Panc1 (cell line): Measurements from ENCODE around the gene DMRT3. TPM values are rescaled to one million over a fixed set of nuclear protein-coding genes. Genes with fewer than 3 reads are reported as not detected.

Experiments
- ATAC-seq: fragments of 200-7000 bp; cut with Tn5 transposase; 2 replicates; pipeline ENCODE4 v1.9.1; 2020; ENCODE audit warnings: mild to moderate bottlenecking, moderate library complexity
- BruUV-seq: library from RNA; stranded (reverse); fragments of 400-500 nt; replicated peaks from 2 replicates; lab custom pipeline; 2021; lab: Mats Ljungman, UMichigan
- CTCF ChIA-PET: fragments of 300-600 bp; sonication (Branson Sonifier 250); formaldehyde crosslinking; loops from one replicate; lab custom pipeline; 2022; ENCODE audit warnings: antibody characterized with exemption; lab: Charles Lee
- POLR2A ChIA-PET: fragments of 300-600 bp; sonication (Branson Sonifier 250); formaldehyde crosslinking; loops from one replicate; lab custom pipeline; 2022; ENCODE audit warnings: antibody characterized with exemption; lab: Charles Lee
- DNase-seq: peaks from one replicate; pipeline ENCODE4 v3.0.0-alpha.2; 2010; ENCODE audit warnings: low read depth, low spot score
- H3K27ac ChIP-seq: 2 replicates; pipeline ENCODE4 v1.5.1; 2011; ENCODE audit warnings: mild to moderate bottlenecking, low read length, inconsistent platforms
- H3K27me3 ChIP-seq: fragments of 200-500 bp; sonication (Bioruptor generic); 2 replicates; pipeline ENCODE4 v1.6.0; 2014; ENCODE audit warnings: low read length, inconsistent platforms; ENCODE audit not compliant: control insufficient read depth, insufficient read depth
- H3K36me3 ChIP-seq: fragments of 200-500 bp; sonication (Bioruptor generic); 2 replicates; pipeline ENCODE4 v1.5.1; 2014; ENCODE audit warnings: inconsistent platforms, mild to moderate bottlenecking, low read length, moderate library complexity; ENCODE audit not compliant: control insufficient read depth, insufficient read depth
- H3K4me1 ChIP-seq: 2 replicates; pipeline ENCODE4 v1.5.1; 2011; ENCODE audit warnings: inconsistent platforms, mild to moderate bottlenecking, low read length, moderate library complexity; ENCODE audit not compliant: control insufficient read depth, insufficient read depth
- H3K4me3 ChIP-seq, 2 experiments: 2 replicates each; pipeline ENCODE4 v1.5.1; 2011 to 2012; ENCODE audit warnings: low read depth in 2 of 2, low read length in 2 of 2, mild to moderate bottlenecking in 2 of 2, inconsistent platforms in 1 of 2, moderate library complexity in 1 of 2
- H3K9me3 ChIP-seq: fragments of 200-500 bp; sonication (Bioruptor generic); 2 replicates; pipeline ENCODE4 v1.5.1; 2014; ENCODE audit warnings: low read depth, mild to moderate bottlenecking, inconsistent platforms, low read length, moderate library complexity; ENCODE audit not compliant: control insufficient read depth, insufficient read depth
- CTCF ChIP-seq: fragments of 450-650 bp; IDR thresholded peaks from 2 replicates; pipeline ENCODE4 v1.5.1; 2017; ENCODE audit warnings: mild to moderate bottlenecking
- POLR2AphosphoS5 ChIP-seq: IDR thresholded peaks from 2 replicates; pipeline ENCODE4 v1.6.1; 2012; ENCODE audit warnings: mild to moderate bottlenecking, low read depth, low read length, moderate library complexity
- REST ChIP-seq, 2 experiments: IDR thresholded peaks; 2 replicates each; pipeline ENCODE4 v1.6.1; 2011 to 2012; ENCODE audit warnings: low read depth in 2 of 2, control low read depth in 1 of 2, low read length in 1 of 2, mild to moderate bottlenecking in 1 of 2, moderate library complexity in 1 of 2; ENCODE audit not compliant: insufficient read depth in 1 of 2
- SIN3A ChIP-seq: IDR thresholded peaks from 2 replicates; pipeline ENCODE4 v1.6.1; 2012; ENCODE audit warnings: low read depth, mild to moderate bottlenecking, low read length, moderate library complexity, borderline replicate concordance; ENCODE audit not compliant: insufficient read depth
- TCF7L2 ChIP-seq: IDR thresholded peaks from 2 replicates; pipeline ENCODE4 v1.6.1; 2011; ENCODE audit warnings: mild to moderate bottlenecking, low read depth, low read length, inconsistent platforms
- in situ Hi-C: cut with HindIII; loops from 2 replicates; pipeline ENCODE4 v1.10.0; 2016; ENCODE audit warnings: low sequenced_read_pairs, low pct_unique_long_range_greater_than_20kb
- intact Hi-C: fragments of 100-400 bp; cut with micrococcal nuclease; formaldehyde crosslinking; loops from one replicate; pipeline ENCODE4 v1.10.0; 2022; ENCODE audit not compliant: unreplicated experiment
- total RNA-seq: library from RNA; stranded (reverse); gene quantifications from one replicate; pipeline ENCODE4 v1.2.1, GENCODE V29; 2021; ENCODE audit not compliant: unreplicated experiment

Gene DMRT3
- total RNA-seq, 1 experiment from 2014 or later, result not detected

GRCh38 chr9:1014640-1015039, 38.2 kb downstream of the DMRT3 start:
- ChIA-PET POLR2A (no interaction called here), CTCF (no interaction called here)
- Histone ChIP-seq H3K36me3 (no peaks in the 10 kb centered on the region), H3K4me1 (no peaks in the 10 kb centered on the region), H3K27ac (no peak overlapping the region), H3K4me3 (no peak overlapping the region), H3K27me3 (no peaks in the 10 kb centered on the region), H3K9me3 (no peaks in the 10 kb centered on the region)
- ATAC-seq (no peak), DNase-seq (no peak)
- intact Hi-C loops (no loop called here), in situ Hi-C loops (no loop called here)
- BruUV-seq, result no TSS peak
- no peak for TF ChIP-seq SIN3A

GRCh38 chr9:1018121-1018520, 41.7 kb downstream of the DMRT3 start:
- Histone ChIP-seq H3K36me3 (no peaks in the 10 kb centered on the region), H3K27me3 (no peaks in the 10 kb centered on the region), H3K9me3 (no peaks in the 10 kb centered on the region), H3K4me3 (no peak overlapping the region), H3K27ac (no peak overlapping the region), H3K4me1 (no peaks in the 10 kb centered on the region)
- BruUV-seq, result no TSS peak
- intact Hi-C loops (no loop called here), in situ Hi-C loops (no loop called here)
- ATAC-seq (no peak), DNase-seq (no peak)
- CTCF ChIA-PET, result no interaction called here
- POLR2A ChIA-PET, result no interaction called here
- TF ChIP-seq TCF7L2 (no peak), CTCF (peak; percentile 36)

- ATAC-seq (no peak), DNase-seq (no peak)
- no peak overlapping the region for H3K27ac ChIP-seq
- intact Hi-C loops, result no loop called here
- H3K36me3 ChIP-seq, result no peaks in the 10 kb centered on the region
- no peak overlapping the region for H3K4me3 ChIP-seq
- TF ChIP-seq TCF7L2 (no peak), CTCF (no peak), REST (IDR thresholded peaks at IDR 0.05; ENCODE audit: insufficient read depth in 1 of 2, low read depth in 2 of 2, low read length in 1 of 2) (no peak), POLR2AphosphoS5 (no peak), SIN3A (no peak)
- no peaks in the 10 kb centered on the region for H3K9me3 ChIP-seq
- no TSS peak for BruUV-seq
- no peaks in the 10 kb centered on the region for H3K27me3 ChIP-seq
- ChIA-PET CTCF (no interaction called here), POLR2A (no interaction called here)
- no peaks in the 10 kb centered on the region for H3K4me1 ChIP-seq
- in situ Hi-C loops, result no loop called here
These were observed 47.7 kb downstream of the DMRT3 start for GRCh38 chr9:1024112-1024511.
